GM12872 (cell line): Measurements from ENCODE around the gene STOML1.

Experiments
- TF ChIP-seq, protein P1 (sequence below): IDR thresholded peaks from 3 replicates; pipeline ENCODE4 v1.5.1; 2011; ENCODE audit warnings: low read depth, mild to moderate bottlenecking, low read length, moderate library complexity; ENCODE audit not compliant: insufficient read depth

The STOML1 gene

GRCh38 chr15:74027688-74028087 is 35.6 kb upstream of the STOML1 start:
- TF ChIP-seq, protein P1, sequence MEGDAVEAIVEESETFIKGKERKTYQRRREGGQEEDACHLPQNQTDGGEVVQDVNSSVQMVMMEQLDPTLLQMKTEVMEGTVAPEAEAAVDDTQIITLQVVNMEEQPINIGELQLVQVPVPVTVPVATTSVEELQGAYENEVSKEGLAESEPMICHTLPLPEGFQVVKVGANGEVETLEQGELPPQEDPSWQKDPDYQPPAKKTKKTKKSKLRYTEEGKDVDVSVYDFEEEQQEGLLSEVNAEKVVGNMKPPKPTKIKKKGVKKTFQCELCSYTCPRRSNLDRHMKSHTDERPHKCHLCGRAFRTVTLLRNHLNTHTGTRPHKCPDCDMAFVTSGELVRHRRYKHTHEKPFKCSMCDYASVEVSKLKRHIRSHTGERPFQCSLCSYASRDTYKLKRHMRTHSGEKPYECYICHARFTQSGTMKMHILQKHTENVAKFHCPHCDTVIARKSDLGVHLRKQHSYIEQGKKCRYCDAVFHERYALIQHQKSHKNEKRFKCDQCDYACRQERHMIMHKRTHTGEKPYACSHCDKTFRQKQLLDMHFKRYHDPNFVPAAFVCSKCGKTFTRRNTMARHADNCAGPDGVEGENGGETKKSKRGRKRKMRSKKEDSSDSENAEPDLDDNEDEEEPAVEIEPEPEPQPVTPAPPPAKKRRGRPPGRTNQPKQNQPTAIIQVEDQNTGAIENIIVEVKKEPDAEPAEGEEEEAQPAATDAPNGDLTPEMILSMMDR, result no peak

- TF ChIP-seq, protein P1, result no peak
These were observed 33.3 kb upstream of the STOML1 start for GRCh38 chr15:74025436-74025835.

DNA sequence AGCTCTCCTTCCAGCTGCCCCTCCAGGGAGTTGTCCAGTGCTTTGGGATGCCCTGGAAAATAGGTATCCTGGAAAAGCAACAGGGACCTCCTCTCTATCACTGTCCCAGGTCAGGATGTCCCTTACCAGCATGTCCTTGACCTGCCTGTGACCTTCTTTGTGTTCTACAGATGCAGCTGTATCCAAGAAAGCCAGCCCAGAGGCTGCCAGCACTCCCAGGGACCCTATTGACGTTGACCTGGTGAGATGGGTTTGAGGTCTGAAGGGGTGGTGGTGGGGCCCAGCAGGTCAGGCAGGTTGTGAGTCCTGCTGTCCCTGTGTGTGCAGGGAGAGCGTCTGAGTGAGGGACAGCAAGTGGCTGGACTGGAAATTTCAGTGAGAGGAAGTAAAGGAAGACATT is 32.6 kb upstream of the STOML1 start:
- TF ChIP-seq, protein P1, result no peak

DNA sequence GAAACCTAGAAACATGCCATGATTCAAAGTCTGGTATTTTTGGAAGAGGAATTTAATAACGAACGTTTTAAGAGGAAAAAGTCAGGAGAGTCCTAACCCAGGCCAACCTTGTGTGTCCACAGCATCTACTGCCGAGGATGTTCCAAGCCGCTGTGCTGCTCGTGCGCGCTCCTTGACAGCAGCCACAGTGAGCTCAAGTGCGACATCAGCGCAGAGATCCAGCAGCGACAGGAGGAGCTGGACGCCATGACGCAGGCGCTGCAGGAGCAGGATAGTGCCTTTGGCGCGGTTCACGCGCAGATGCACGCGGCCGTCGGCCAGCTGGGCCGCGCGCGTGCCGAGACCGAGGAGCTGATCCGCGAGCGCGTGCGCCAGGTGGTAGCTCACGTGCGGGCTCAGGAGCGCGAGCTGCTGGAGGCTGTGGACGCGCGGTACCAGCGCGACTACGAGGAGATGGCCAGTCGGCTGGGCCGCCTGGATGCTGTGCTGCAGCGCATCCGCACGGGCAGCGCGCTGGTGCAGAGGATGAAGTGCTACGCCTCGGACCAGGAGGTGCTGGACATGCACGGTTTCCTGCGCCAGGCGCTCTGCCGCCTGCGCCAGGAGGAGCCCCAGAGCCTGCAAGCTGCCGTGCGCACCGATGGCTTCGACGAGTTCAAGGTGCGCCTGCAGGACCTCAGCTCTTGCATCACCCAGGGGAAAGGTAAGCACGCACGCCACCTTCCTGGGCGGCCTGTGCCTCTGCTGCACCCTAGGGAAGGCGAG is 30.8 kb upstream of the STOML1 start:
- TF ChIP-seq, protein P1, result no peak

- TF ChIP-seq, protein P1, result no peak
These were observed 27.6 kb upstream of the STOML1 start for GRCh38 chr15:74019734-74020133.

DNA sequence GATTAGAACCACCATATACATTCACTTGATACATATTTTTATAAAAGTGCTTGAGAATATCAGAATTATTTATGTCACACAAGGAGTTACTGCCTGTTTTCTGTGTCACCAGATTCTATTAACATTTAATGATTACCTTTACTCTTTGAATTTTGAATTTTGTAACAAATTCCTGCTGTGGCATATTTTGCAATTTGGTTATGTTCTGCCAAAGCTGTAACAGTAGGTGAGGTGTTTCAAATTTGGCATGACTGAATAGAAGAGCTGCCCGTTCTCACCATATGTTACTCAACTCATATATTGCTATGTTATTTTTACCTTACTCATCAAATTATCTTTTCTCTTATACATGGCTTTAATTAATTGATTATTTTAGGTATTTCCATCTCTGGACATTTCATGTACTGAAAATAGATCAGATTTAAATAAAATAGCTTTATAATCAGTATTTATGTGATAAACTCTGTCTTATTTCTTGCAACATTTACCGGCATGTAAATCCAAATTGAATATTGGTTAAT is 21.3 kb upstream of the STOML1 start:
- TF ChIP-seq, protein P1, result no peak

DNA sequence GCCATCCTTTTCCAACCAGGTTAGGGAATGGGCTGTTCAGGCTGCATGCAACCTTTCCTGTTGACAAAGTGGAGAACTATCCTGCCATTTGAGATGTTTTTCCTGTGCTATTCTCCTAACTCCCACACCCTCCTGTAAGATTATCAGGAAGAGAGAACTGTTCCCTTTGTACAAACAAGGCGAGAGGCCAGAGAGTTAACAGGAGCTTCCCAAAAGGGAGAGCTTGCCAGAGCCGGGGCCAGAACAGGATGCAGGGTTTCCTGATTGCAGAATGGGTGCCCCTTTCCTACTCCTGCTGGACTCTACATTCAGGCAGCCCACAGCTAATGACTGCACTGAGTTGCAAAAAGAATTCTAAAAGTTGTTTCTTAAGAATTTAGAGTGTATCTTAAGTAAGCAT is 19.5 kb upstream of the STOML1 start:
- TF ChIP-seq, protein P1, result no peak
